Keratinocyte (primary cell): Measurements from ENCODE around the gene RTN1.

Experiments
- EZH2 ChIP-seq: IDR thresholded peaks from one replicate; pipeline ENCODE4 v1.6.1; 2012; ENCODE audit warnings: inconsistent platforms, mild to moderate bottlenecking, low read length, moderate library complexity
- TF ChIP-seq, protein P1 (sequence below), 3 experiments: IDR thresholded peaks in 1 of 3; conservative IDR thresholded peaks in 1 of 3; optimal IDR thresholded peaks in 1 of 3; 2 replicates in 2 of 3; 3 replicates in 1 of 3; pipeline versions ENCODE3 to v1.5.1; 2011; ENCODE audit warnings: low read length in 3 of 3, mild to moderate bottlenecking in 3 of 3, moderate library complexity in 2 of 3, control low read depth in 1 of 3, inconsistent platforms in 1 of 3; ENCODE audit not compliant: insufficient read depth in 2 of 3; ENCODE audit errors: extremely low read depth in 1 of 3

DNA sequence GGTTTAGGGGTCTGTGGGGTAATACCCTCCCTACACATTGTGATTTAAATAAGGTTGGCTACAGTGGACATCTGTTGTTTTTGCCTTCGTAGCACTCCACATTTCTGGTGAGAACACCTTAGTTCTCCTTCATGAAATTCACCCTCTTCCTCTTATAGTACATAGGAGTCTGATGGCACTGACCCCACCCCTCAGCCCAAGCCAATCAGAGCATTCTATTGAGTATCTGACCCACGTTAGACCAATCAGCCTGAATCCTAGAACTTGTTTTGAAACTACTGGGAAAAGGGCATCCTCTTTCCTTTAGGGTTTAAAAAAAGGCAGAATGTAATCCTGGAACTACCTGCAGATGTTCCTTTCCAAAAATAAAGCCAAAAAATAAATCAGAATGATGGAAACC, 33.6 kb upstream of the RTN1 start:
- TF ChIP-seq, protein P1, sequence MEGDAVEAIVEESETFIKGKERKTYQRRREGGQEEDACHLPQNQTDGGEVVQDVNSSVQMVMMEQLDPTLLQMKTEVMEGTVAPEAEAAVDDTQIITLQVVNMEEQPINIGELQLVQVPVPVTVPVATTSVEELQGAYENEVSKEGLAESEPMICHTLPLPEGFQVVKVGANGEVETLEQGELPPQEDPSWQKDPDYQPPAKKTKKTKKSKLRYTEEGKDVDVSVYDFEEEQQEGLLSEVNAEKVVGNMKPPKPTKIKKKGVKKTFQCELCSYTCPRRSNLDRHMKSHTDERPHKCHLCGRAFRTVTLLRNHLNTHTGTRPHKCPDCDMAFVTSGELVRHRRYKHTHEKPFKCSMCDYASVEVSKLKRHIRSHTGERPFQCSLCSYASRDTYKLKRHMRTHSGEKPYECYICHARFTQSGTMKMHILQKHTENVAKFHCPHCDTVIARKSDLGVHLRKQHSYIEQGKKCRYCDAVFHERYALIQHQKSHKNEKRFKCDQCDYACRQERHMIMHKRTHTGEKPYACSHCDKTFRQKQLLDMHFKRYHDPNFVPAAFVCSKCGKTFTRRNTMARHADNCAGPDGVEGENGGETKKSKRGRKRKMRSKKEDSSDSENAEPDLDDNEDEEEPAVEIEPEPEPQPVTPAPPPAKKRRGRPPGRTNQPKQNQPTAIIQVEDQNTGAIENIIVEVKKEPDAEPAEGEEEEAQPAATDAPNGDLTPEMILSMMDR (optimal IDR thresholded peaks at IDR 0.05 in 1 of 3, IDR thresholded peaks at IDR 0.05 in 1 of 3, conservative IDR thresholded peaks at IDR 0.05 in 1 of 3; ENCODE audit: extremely low read depth in 1 of 3, insufficient read depth in 2 of 3, low read length in 3 of 3) = no peak
- TF ChIP-seq EZH2 = no peak
